ENCODE measurements around the gene HSD17B14.
"Not testable (repeated sequence)": the region's sequence is repeated elsewhere in the genome, so short reads cannot be mapped to it uniquely, and the experiment has no call there.

The HSD17B14 gene

GRCh38 chr19:48777139-48777538 is 59.2 kb downstream of the HSD17B14 start:
- TF ChIP-seq CTCF (IDR thresholded peaks at IDR 0.05; ENCODE audit: insufficient read depth, low read length, poor library complexity, severe bottlenecking) = no peak
- DNase-seq (ENCODE audit: extremely low read depth, insufficient read length) = no peak
- Histone ChIP-seq H3K4me3 (replicated peaks; ENCODE audit: low read depth, low read length) (no peak overlapping the region), H3K36me3 (ENCODE audit: control insufficient read depth, insufficient read depth, low read length) (no peaks in the 10 kb centered on the region), H3K27me3 (replicated peaks; ENCODE audit: control insufficient read depth, insufficient read depth, low read length) (no peaks in the 10 kb centered on the region)

- Histone ChIP-seq H3K36me3 (ENCODE audit: control insufficient read depth, insufficient read depth, low read length) (no peaks in the 10 kb centered on the region), H3K27me3 (replicated peaks; ENCODE audit: control insufficient read depth, insufficient read depth, low read length) (no peaks in the 10 kb centered on the region), H3K4me3 (replicated peaks; ENCODE audit: low read depth, low read length) (no peak overlapping the region)
- TF ChIP-seq CTCF (IDR thresholded peaks at IDR 0.05; ENCODE audit: insufficient read depth, low read length, poor library complexity, severe bottlenecking) = no peak
- no peak for DNase-seq (ENCODE audit: extremely low read depth, insufficient read length)
These were observed 63.8 kb downstream of the HSD17B14 start for GRCh38 chr19:48772503-48772953.

- H3K36me3 ChIP-seq (ENCODE audit: control insufficient read depth, insufficient read depth, low read length) = no peaks in the 10 kb centered on the region
These were observed 65.4 kb downstream of the HSD17B14 start for GRCh38 chr19:48770734-48771472.

GRCh38 chr19:48770266-48770665 is 66.0 kb downstream of the HSD17B14 start:
- H3K36me3 ChIP-seq (ENCODE audit: control insufficient read depth, insufficient read depth, low read length) = no peaks in the 10 kb centered on the region
- no peak for TF ChIP-seq CTCF (IDR thresholded peaks at IDR 0.05; ENCODE audit: insufficient read depth, low read length, poor library complexity, severe bottlenecking)
- no peak overlapping the region for H3K4me3 ChIP-seq (replicated peaks; ENCODE audit: low read depth, low read length)
- DNase-seq (ENCODE audit: extremely low read depth, insufficient read length) = no peak
- H3K27me3 ChIP-seq (replicated peaks; ENCODE audit: control insufficient read depth, insufficient read depth, low read length) = no peaks in the 10 kb centered on the region

More at GRCh38 chr19:48770734-48771472, 65.4 kb downstream of the HSD17B14 start:
- TF ChIP-seq CTCF (IDR thresholded peaks at IDR 0.05; ENCODE audit: insufficient read depth, low read length, poor library complexity, severe bottlenecking) = no peak
- Histone ChIP-seq H3K27me3 (replicated peaks; ENCODE audit: control insufficient read depth, insufficient read depth, low read length) (no peaks in the 10 kb centered on the region), H3K4me3 (replicated peaks; ENCODE audit: low read depth, low read length) (no peak overlapping the region)
- DNase-seq (ENCODE audit: extremely low read depth, insufficient read length) = no peak

- no peak for DNase-seq (ENCODE audit: extremely low read depth, insufficient read length)
- no peaks in the 10 kb centered on the region for H3K36me3 ChIP-seq (ENCODE audit: control insufficient read depth, insufficient read depth, low read length)
- no peak overlapping the region for H3K4me3 ChIP-seq (replicated peaks; ENCODE audit: low read depth, low read length)
- TF ChIP-seq CTCF (IDR thresholded peaks at IDR 0.05; ENCODE audit: insufficient read depth, low read length, poor library complexity, severe bottlenecking) = no peak
- H3K27me3 ChIP-seq (replicated peaks; ENCODE audit: control insufficient read depth, insufficient read depth, low read length) = no peaks in the 10 kb centered on the region
These were observed 67.1 kb downstream of the HSD17B14 start for GRCh38 chr19:48768994-48769713.

- not testable (repeated sequence) for H3K27me3 ChIP-seq (replicated peaks; ENCODE audit: control insufficient read depth, insufficient read depth, low read length); DNase-seq (ENCODE audit: extremely low read depth, insufficient read length); H3K36me3 ChIP-seq (ENCODE audit: control insufficient read depth, insufficient read depth, low read length); H3K4me3 ChIP-seq (replicated peaks; ENCODE audit: low read depth, low read length)
These were observed 68.0 kb downstream of the HSD17B14 start for GRCh38 chr19:48768171-48768753.

- not testable (repeated sequence) for H3K27me3 ChIP-seq (replicated peaks; ENCODE audit: control insufficient read depth, insufficient read depth, low read length); DNase-seq (ENCODE audit: extremely low read depth, insufficient read length); H3K4me3 ChIP-seq (replicated peaks; ENCODE audit: low read depth, low read length); H3K36me3 ChIP-seq (ENCODE audit: control insufficient read depth, insufficient read depth, low read length)
These were observed 70.5 kb downstream of the HSD17B14 start for GRCh38 chr19:48765816-48766215.
